Progenitor cell of endocrine pancreas (in vitro differentiated cells): ENCODE results near the gene PLEKHO2. TPM values are rescaled to one million over a fixed set of nuclear protein-coding genes. Genes with fewer than 3 reads are reported as not detected.
A peak's percentile ranks its signal among the peaks of the same experiment; 100 is the strongest.

Source experiments
- DNase-seq: peaks from one replicate; pipeline ENCODE4 v3.0.0; 2021; ENCODE audit warnings: low spot score; ENCODE audit not compliant: unreplicated experiment
- H3K27ac Mint-ChIP-seq: 2 replicates; pipeline ENCODE4 v1.8.0; 2021; ENCODE audit warnings: mild to moderate bottlenecking, moderate library complexity, mixed read lengths
- H3K27me3 Mint-ChIP-seq: 2 replicates; pipeline ENCODE4 v1.8.0; 2021; ENCODE audit warnings: mixed read lengths
- H3K36me3 Mint-ChIP-seq: 2 replicates; pipeline ENCODE4 v1.8.0; 2022; ENCODE audit warnings: mixed read lengths; ENCODE audit not compliant: insufficient read depth
- H3K4me1 Mint-ChIP-seq: 2 replicates; pipeline ENCODE4 v1.8.0; 2021; ENCODE audit warnings: low read depth, mixed read lengths
- H3K4me3 Mint-ChIP-seq: 2 replicates; pipeline ENCODE4 v1.8.0; 2021; ENCODE audit warnings: low read depth, mild to moderate bottlenecking, moderate library complexity, mixed read lengths
- H3K9me3 Mint-ChIP-seq: 2 replicates; pipeline ENCODE4 v1.8.0; 2021; ENCODE audit warnings: low read depth, mixed read lengths
- total RNA-seq: library from RNA; stranded (reverse); gene quantifications from 2 replicates; pipeline ENCODE4 v1.2.1, GENCODE V29; 2021
- TF ChIP-seq, protein P1 (sequence below): fragments of 200-600 bp; sonication (generic); IDR thresholded peaks from one replicate; pipeline ENCODE4 v1.5.0; 2021; ENCODE audit warnings: antibody characterized with exemption, mild to moderate bottlenecking; ENCODE audit not compliant: unreplicated experiment

Gene PLEKHO2
- total RNA-seq, 1 donor from 2014 or later = 9.6 TPM

DNA sequence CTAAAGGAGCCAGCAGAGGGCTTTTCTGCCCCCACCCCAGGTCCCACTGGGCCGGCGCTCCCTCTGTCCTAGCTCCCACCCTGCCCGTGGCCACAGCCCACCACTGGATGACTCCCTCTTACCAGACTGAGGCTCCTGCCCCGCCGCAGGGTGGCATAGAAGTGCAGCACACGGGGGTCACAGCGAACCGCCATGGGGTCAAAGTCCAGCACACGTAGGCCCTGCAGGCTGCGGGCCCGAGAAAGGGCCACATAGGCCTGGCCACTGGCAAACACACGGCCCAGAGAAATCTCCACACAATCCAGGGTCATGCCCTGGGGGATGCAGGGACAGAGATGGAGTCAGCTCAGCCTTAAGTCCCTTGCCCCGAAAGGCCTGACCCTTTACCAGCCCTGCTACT is 25.3 kb upstream of the PLEKHO2 start:
- Mint-ChIP-seq H3K4me3 (no peak overlapping the region), H3K9me3 (no peaks in the 10 kb centered on the region), H3K27me3 (no peaks in the 10 kb centered on the region), H3K36me3 (peaks cover 2% of the 10 kb centered on the region), H3K27ac (no peak overlapping the region), H3K4me1 (peaks cover 2% of the 10 kb centered on the region)
- DNase-seq = no peak
- TF ChIP-seq, protein P1, sequence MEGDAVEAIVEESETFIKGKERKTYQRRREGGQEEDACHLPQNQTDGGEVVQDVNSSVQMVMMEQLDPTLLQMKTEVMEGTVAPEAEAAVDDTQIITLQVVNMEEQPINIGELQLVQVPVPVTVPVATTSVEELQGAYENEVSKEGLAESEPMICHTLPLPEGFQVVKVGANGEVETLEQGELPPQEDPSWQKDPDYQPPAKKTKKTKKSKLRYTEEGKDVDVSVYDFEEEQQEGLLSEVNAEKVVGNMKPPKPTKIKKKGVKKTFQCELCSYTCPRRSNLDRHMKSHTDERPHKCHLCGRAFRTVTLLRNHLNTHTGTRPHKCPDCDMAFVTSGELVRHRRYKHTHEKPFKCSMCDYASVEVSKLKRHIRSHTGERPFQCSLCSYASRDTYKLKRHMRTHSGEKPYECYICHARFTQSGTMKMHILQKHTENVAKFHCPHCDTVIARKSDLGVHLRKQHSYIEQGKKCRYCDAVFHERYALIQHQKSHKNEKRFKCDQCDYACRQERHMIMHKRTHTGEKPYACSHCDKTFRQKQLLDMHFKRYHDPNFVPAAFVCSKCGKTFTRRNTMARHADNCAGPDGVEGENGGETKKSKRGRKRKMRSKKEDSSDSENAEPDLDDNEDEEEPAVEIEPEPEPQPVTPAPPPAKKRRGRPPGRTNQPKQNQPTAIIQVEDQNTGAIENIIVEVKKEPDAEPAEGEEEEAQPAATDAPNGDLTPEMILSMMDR = no peak

GRCh38 chr15:64824929-64825430 is 16.7 kb upstream of the PLEKHO2 start:
- Mint-ChIP-seq H3K9me3 (no peaks in the 10 kb centered on the region), H3K27me3 (peaks cover 25% of the 10 kb centered on the region), H3K4me3 (peak overlapping the region; percentile 80), H3K4me1 (peaks cover 8% of the 10 kb centered on the region), H3K36me3 (peaks cover 5% of the 10 kb centered on the region), H3K27ac (no peak overlapping the region)
- TF ChIP-seq, protein P1 = no peak
- no peak for DNase-seq

DNA sequence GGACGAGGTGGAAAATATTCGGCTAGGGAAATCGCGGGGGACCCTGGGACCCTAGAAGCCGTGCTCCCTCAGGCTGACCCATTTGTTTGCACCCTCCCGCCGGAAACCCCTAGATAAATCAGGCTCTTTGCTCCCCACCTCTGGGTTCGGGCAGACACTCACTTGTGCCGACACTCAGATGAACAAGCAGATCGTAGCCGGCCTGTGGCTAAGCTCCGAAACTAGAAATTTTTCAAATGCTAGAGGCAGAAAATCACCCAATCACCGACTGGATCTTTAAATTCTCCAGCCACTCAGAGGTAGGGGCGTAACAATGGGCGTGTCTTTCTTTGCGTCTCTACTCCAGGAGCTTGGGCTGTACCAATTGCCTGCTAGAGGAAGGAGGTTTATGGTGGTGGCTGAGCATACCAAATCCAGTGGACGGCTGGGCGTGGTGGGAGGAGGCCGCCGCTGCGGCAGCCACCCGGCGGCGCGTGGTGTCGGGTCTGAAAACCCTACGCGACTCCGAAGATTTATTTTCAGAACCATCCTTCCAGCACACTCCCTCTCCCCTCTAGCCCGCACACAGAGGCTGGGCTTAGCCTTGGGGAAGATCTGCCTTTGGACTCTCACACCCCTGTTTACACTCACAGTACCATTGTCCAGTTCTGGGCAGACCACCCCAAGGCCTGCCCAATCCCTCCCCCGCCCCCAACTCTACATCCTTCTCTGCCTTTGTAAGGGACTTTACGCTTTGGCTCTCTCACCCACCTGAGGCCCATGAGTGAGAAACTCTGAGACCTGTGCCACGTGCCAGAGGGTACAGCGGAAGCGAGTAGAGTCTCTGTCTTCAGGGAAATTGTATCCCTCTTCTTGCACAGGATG is 16.1 kb upstream of the PLEKHO2 start, which contains the start of gene PIF1:
Gene PIF1 (minus strand): TSS at position 217 of the 864 bp plus-strand sequence. CDS start 1,312 bp downstream, outside the sequence.
- Mint-ChIP-seq H3K4me1 (peaks cover 8% of the 10 kb centered on the region), H3K27me3 (peaks cover 25% of the 10 kb centered on the region), H3K4me3 (peak within 1 kb of the TSS; percentile 80), H3K9me3 (no peaks in the 10 kb centered on the region), H3K27ac (peak within 1 kb of the TSS; percentile 93), H3K36me3 (peaks cover 4% of the 10 kb centered on the region)
- TF ChIP-seq, protein P1 = no peak
- DNase-seq = peak; percentile 73

DNA sequence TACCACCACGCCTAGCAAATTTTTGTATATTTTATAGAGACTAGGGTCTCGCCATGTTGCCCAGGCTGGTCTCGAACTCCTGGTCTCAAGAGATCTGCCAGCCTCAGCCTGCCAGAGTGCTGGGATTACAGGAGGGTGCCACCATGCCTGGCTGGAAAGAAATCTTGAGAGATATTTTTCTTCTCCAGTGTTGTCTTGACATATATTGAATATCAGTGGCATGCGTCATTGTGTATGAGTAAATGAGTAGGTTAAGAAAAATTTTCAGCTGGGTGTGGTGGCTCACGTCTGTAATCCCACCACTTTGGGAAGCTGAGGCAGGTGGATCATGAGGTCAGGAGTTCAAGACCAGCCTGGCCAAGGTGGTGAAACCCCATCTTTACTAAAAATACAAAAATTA is 12.7 kb upstream of the PLEKHO2 start:
- Mint-ChIP-seq H3K9me3 (no peaks in the 10 kb centered on the region), H3K36me3 (no peaks in the 10 kb centered on the region), H3K27ac (no peak overlapping the region), H3K4me1 (peaks cover 8% of the 10 kb centered on the region), H3K4me3 (no peak overlapping the region), H3K27me3 (peaks cover 13% of the 10 kb centered on the region)
- TF ChIP-seq, protein P1 = no peak
- DNase-seq = no peak

DNA sequence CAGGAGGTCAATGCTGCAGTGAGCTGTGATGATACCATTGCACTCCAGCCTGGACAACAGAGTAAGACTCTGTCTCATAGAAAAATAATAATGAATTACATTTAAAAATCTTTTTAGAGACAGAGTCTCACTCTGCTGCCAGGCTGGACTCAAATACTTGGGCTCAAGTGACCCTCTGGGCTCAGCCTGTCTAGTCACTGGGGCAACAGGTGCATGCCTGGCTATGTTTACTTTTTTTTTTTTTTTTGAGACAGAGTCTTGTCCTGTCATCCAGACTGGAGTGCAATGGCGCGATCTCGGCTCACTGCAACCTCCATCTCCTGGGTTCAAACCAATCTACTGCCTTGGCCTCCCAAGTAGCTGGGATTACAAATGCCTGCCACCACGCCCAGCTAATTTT is 8.0 kb upstream of the PLEKHO2 start:
- no peak overlapping the region for H3K27ac Mint-ChIP-seq
- H3K9me3 Mint-ChIP-seq = peaks cover 3% of the 10 kb centered on the region
- no peak for DNase-seq
- no peaks in the 10 kb centered on the region for H3K36me3 Mint-ChIP-seq
- H3K4me3 Mint-ChIP-seq = no peak overlapping the region
- peaks cover 6% of the 10 kb centered on the region for H3K27me3 Mint-ChIP-seq
- H3K4me1 Mint-ChIP-seq = no peaks in the 10 kb centered on the region
- TF ChIP-seq, protein P1 = no peak
